CD14-positive monocyte (primary cell): ENCODE results near the gene JMJD6. TPM values are rescaled to one million over a fixed set of nuclear protein-coding genes. Genes with fewer than 3 reads are reported as not detected.

ENCODE experiments used
- DNase-seq, 3 donors: peaks; one replicate each; pipeline ENCODE4 v3.0.0-alpha.2; 2011 to 2022
- H2AFZ ChIP-seq: 2 replicates; pipeline ENCODE4 v1.6.0; 2012; ENCODE audit warnings: mild to moderate bottlenecking, low read depth, low read length, inconsistent platforms; ENCODE audit not compliant: insufficient read depth, poor library complexity, severe bottlenecking
- H3K27ac ChIP-seq, 2 donors: 1 replicate in 1 of 2; 2 replicates in 1 of 2; pipeline ENCODE4 v1.5.1; 2012 to 2013; ENCODE audit warnings: low read length in 2 of 2, control low read depth in 1 of 2, inconsistent platforms in 1 of 2, low read depth in 1 of 2, mild to moderate bottlenecking in 1 of 2
- H3K27me3 ChIP-seq, 2 donors: one replicate each; pipeline versions ENCODE4 v1.6.0 to v1.6.1; 2011 to 2013; ENCODE audit warnings: low read length in 2 of 2; ENCODE audit not compliant: control insufficient read depth in 2 of 2, insufficient read depth in 2 of 2
- H3K36me3 ChIP-seq, 2 donors: replicated peaks in 1 of 2; 1 replicate in 1 of 2; 2 replicates in 1 of 2; pipeline versions ENCODE4 v1.5.1 to v1.6.1; 2012 to 2013; ENCODE audit warnings: low read length in 2 of 2, control low read depth in 1 of 2, inconsistent platforms in 1 of 2, mild to moderate bottlenecking in 1 of 2; ENCODE audit not compliant: insufficient read depth in 2 of 2, control insufficient read depth in 1 of 2
- H3K4me1 ChIP-seq, 2 donors: 1 replicate in 1 of 2; 2 replicates in 1 of 2; pipeline versions ENCODE4 v1.5.1 to v1.6.1; 2012 to 2013; ENCODE audit warnings: low read length in 2 of 2, control low read depth in 1 of 2, inconsistent platforms in 1 of 2, mild to moderate bottlenecking in 1 of 2, moderate library complexity in 1 of 2; ENCODE audit not compliant: insufficient read depth in 2 of 2, control insufficient read depth in 1 of 2
- H3K4me2 ChIP-seq: replicated peaks from 2 replicates; pipeline ENCODE3; 2012; ENCODE audit warnings: low read length, moderate library complexity, mild to moderate bottlenecking; ENCODE audit not compliant: poor library complexity, severe bottlenecking; ENCODE audit errors: extremely low read depth
- H3K4me3 ChIP-seq, 3 experiments: fragments of 200-600 bp in 1 of 3; sonication (generic) in 1 of 3; replicated peaks in 1 of 3; 1 replicate in 2 of 3; 2 replicates in 1 of 3; pipeline ENCODE4 v1.5.1; 2011 to 2013; ENCODE audit warnings: low read length in 3 of 3, mild to moderate bottlenecking in 3 of 3, control low read depth in 2 of 3, low read depth in 2 of 3, inconsistent platforms in 1 of 3, moderate library complexity in 1 of 3
- H3K79me2 ChIP-seq: 2 replicates; pipeline ENCODE4 v1.6.0; 2012; ENCODE audit warnings: mild to moderate bottlenecking, control low read depth, inconsistent platforms, low read length, moderate library complexity; ENCODE audit not compliant: insufficient read depth
- H3K9ac ChIP-seq: 2 replicates; pipeline ENCODE4 v1.6.0; 2017; ENCODE audit warnings: low read length, mild to moderate bottlenecking; ENCODE audit not compliant: insufficient read depth, poor library complexity, severe bottlenecking
- H3K9me3 ChIP-seq, 2 donors: replicated peaks in 1 of 2; 1 replicate in 1 of 2; 2 replicates in 1 of 2; pipeline versions ENCODE4 v1.5.1 to v1.6.1; 2012 to 2013; ENCODE audit warnings: low read length in 2 of 2, control low read depth in 1 of 2; ENCODE audit not compliant: control insufficient read depth in 1 of 2, insufficient read depth in 1 of 2
- H4K20me1 ChIP-seq: 2 replicates; pipeline ENCODE4 v1.6.0; 2012; ENCODE audit warnings: mild to moderate bottlenecking, low read length, control low read depth, moderate library complexity; ENCODE audit not compliant: insufficient read depth
- H3K27ac Mint-ChIP-seq, 7 donors: one replicate each; pipeline ENCODE4 v1.8.0; 2020; ENCODE audit warnings: mild to moderate bottlenecking in 7 of 7, mixed read lengths in 7 of 7, moderate library complexity in 6 of 7, inconsistent platforms in 2 of 7
- H3K27me3 Mint-ChIP-seq, 3 donors: one replicate each; pipeline ENCODE4 v1.8.0; 2021 to 2022; ENCODE audit warnings: low read depth in 3 of 3, mild to moderate bottlenecking in 3 of 3, mixed read lengths in 3 of 3, moderate library complexity in 3 of 3, inconsistent platforms in 1 of 3
- H3K36me3 Mint-ChIP-seq, 2 donors: one replicate each; pipeline ENCODE4 v1.8.0; 2020; ENCODE audit warnings: mixed read lengths in 2 of 2, inconsistent platforms in 1 of 2, mild to moderate bottlenecking in 1 of 2
- H3K4me1 Mint-ChIP-seq: one replicate; pipeline ENCODE4 v1.8.0; 2020; ENCODE audit warnings: mild to moderate bottlenecking, mixed read lengths
- H3K4me3 Mint-ChIP-seq, 2 donors: one replicate each; pipeline ENCODE4 v1.8.0; 2020; ENCODE audit warnings: mild to moderate bottlenecking in 2 of 2, mixed read lengths in 2 of 2, moderate library complexity in 1 of 2
- H3K9me3 Mint-ChIP-seq, 7 donors: one replicate each; pipeline ENCODE4 v1.8.0; 2020 to 2022; ENCODE audit warnings: mixed read lengths in 7 of 7, mild to moderate bottlenecking in 6 of 7, moderate library complexity in 6 of 7, inconsistent platforms in 2 of 7
- CTCF ChIP-seq: fragments of 200-600 bp; IDR thresholded peaks from one replicate; pipeline ENCODE4 v1.8.0; 2022; ENCODE audit warnings: antibody characterized with exemption, mild to moderate bottlenecking
- WGBS: methylation state at CpG from one replicate; pipeline ENCODE4 v1.1.5; 2013; ENCODE audit warnings: missing lambda C conversion rate; ENCODE audit not compliant: insufficient coverage; 5-methylcytosine and 5-hydroxymethylcytosine counted together
- intact Hi-C, 2 donors: fragments of 100-400 bp; cut with micrococcal nuclease; formaldehyde crosslinking; loops; one replicate each; pipeline versions ENCODE4 v1.15.0 to v1.15.1; 2023
- polyA plus RNA-seq, 3 donors: library from polyadenylated mRNA; depleted of rRNA in 1 of 3; unstranded in 2 of 3; stranded (reverse) in 1 of 3; fragments of 300-500 nt in 2 of 3; fragments of >200 nt in 1 of 3; fragmentation: Illumina TruSeq in 2 of 3; gene quantifications; 1 replicate in 2 of 3; 2 replicates in 1 of 3; pipeline ENCODE4 v1.2.3, GENCODE V29; 2012 to 2021

The JMJD6 gene
- polyA plus RNA-seq, 3 donors, result 24.6 to 75.0 (median 26.2) TPM

DNA sequence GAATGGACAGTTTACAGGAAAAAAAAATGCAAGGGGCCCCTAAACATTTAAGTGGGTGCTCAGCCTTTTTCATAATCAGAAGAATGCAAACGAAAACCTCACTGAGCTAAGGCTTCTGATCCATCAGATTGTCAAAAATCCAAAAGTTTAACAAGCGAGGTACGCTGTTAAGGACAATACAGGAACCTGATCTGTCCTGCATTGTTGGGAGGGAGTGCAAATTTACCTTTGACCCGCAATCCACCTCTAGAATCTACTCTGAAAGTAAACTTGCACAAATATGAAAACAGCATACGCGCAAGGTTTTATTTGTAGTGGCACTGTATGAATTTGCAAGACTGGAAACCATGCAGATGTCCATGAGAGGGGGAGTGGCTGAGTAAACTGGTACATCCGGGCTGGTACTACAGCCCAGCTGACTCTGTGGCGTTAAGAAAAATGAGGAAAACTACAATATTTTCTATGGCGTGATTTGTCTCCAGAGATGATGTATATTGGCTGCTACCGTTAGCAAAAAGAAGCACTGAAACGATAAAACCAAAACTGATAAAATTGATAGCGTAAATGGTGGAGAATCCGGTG lies 54.0 kb downstream of the JMJD6 start:
- Histone ChIP-seq H3K4me1 (peaks cover 12 to 15% of the 10 kb centered on the region in 2 donors), H3K9ac (peak overlapping the region; percentile 73), H3K4me3 (peak overlapping the region; percentile 66 to 90 (median 87)), H2AFZ (peak overlapping the region; percentile 92), H4K20me1 (no peaks in the 10 kb centered on the region), H3K36me3 (no peaks in the 10 kb centered on the region), H3K27me3 (no peaks in the 10 kb centered on the region), H3K79me2 (no peaks in the 10 kb centered on the region), H3K27ac (peak overlapping the region; percentile 64 to 86), H3K9me3 (no peaks in the 10 kb centered on the region), H3K4me2 (peak overlapping the region; percentile 87)
- intact Hi-C loops, result loop anchor here (5.0 to 10.0 kb wide), 2 partner anchors 52 to 55 kb away; partner anchors contain the start of genes JMJD6 (in 2 of the 2) and METTL23 (in 2 of the 2)
- no peak for TF ChIP-seq CTCF
- Mint-ChIP-seq H3K4me3 (peak overlapping the region; percentile 81 to 94), H3K9me3 (peaks cover 0 to 2% (median 0%) of the 10 kb centered on the region in 7 donors), H3K27ac (peak overlapping the region; percentile 53 to 94 (median 87)), H3K4me1 (peaks cover 18% of the 10 kb centered on the region), H3K27me3 (peaks cover 4 to 7% (median 6%) of the 10 kb centered on the region in 3 donors), H3K36me3 (no peaks in the 10 kb centered on the region)
- 83% methylated on average over 4 of the region's 13 CpGs for WGBS
- no peak for DNase-seq

- Histone ChIP-seq H3K4me2 (peak overlapping the region; percentile 87), H3K4me3 (peak overlapping the region; percentile 66 to 90 (median 87)), H3K27me3 (no peaks in the 10 kb centered on the region), H3K4me1 (peaks cover 12 to 15% of the 10 kb centered on the region in 2 donors), H3K79me2 (no peaks in the 10 kb centered on the region), H3K36me3 (no peaks in the 10 kb centered on the region), H2AFZ (peak overlapping the region; percentile 92), H4K20me1 (no peaks in the 10 kb centered on the region), H3K27ac (peak overlapping the region; percentile 64 to 86), H3K9me3 (no peaks in the 10 kb centered on the region), H3K9ac (peak overlapping the region; percentile 73)
- peaks cover 4 to 7% (median 6%) of the 10 kb centered on the region in 3 donors for H3K27me3 Mint-ChIP-seq
- H3K9me3 Mint-ChIP-seq, result peaks cover 0 to 2% (median 0%) of the 10 kb centered on the region in 7 donors
- 1% methylated on average over 14 of the region's 19 CpGs for WGBS
- intact Hi-C loops, result loop anchor here (5.0 to 10.0 kb wide), 2 partner anchors 53 to 55 kb away; partner anchors contain the start of genes JMJD6 (in 2 of the 2) and METTL23 (in 2 of the 2)
- peaks cover 18% of the 10 kb centered on the region for H3K4me1 Mint-ChIP-seq
- H3K36me3 Mint-ChIP-seq, result no peaks in the 10 kb centered on the region
- H3K27ac Mint-ChIP-seq, result peak overlapping the region; percentile 53 to 94 (median 87)
- peak overlapping the region; percentile 81 to 94 for H3K4me3 Mint-ChIP-seq
- TF ChIP-seq CTCF, result no peak
- DNase-seq, result no peak
Observed at GRCh38 chr17:76671912-76672262, 54.5 kb downstream of the JMJD6 start.
